Measurements from ENCODE around the gene ZNF324B. TPM values are rescaled to one million over a fixed set of nuclear protein-coding genes. Genes with fewer than 3 reads are reported as not detected.
"Not testable (repeated sequence)": the region's sequence is repeated elsewhere in the genome, so short reads cannot be mapped to it uniquely, and the experiment has no call there.

Gene ZNF324B
- total RNA-seq, 1 donor from 2014 or later: 14.4 TPM

DNA sequence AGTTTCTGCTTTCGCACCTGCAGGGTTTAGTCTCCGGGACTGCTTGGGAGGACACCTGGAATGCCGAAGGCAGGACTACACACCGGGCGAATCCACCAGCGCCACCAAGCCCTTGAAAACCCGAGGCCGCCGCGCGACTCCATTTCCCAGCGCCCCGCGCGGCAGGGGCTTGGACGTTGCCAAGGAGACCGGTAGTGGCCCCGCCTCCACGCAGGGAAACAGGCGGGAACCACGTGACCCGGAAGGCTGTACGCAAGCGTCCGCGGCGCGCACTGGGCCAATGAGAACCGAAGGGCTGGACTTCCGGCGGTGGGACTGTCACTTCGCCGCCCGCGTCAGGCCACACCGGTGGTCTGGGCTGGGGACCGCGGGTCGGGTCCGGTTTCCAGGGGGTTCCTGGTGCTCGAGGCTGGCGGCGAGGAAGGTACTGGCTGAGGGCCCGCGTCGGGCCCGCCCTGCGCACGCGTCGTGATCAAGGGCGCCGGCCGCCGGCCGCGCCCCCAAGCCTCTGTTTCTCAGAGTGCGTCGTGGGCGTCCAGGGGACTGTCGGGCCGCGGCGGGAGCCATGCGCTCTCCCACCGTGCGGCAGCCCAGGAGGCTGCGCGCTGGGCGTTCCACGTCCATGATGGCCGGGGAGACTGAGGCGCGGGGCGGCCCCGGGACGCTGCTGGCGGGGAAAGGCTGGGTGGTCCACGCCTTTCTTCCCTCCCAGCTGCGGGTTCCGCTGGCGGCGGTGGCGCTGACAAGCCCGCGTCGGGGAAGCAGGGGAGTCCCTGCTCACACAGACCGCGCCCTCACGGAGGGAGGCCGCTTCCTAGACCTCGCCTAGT, 15.6 kb downstream of the ZNF324B start, which contains the start of gene ZNF324:
Gene ZNF324 (plus strand): TSS at position 321 of the 830 bp plus-strand sequence. CDS start 2,106 bp downstream, outside the sequence.
- peak; percentile 100 for DNase-seq
- H3K4me3 Mint-ChIP-seq: peak within 1 kb of the TSS; percentile 89
- peak within 1 kb of the TSS; percentile 84 for H3K27ac Mint-ChIP-seq
- H3K36me3 Mint-ChIP-seq (ENCODE audit: low read depth): peaks cover 13% of the 10 kb centered on the region
- no peaks in the 10 kb centered on the region for H3K9me3 Mint-ChIP-seq
- intact Hi-C loops (cut with micrococcal nuclease): loop anchor here (1.0 to 2.0 kb wide), 6 partner anchors 8 to 188 kb away; partner anchors contain the start of genes MZF1, ZNF324B, ZNF8 and ZNF837
- peaks cover 15% of the 10 kb centered on the region for H3K4me1 Mint-ChIP-seq
- peaks cover 2% of the 10 kb centered on the region for H3K27me3 Mint-ChIP-seq

GRCh38 chr19:58468216-58468839, 16.9 kb downstream of the ZNF324B start:
- H3K27me3 Mint-ChIP-seq: peaks cover 2% of the 10 kb centered on the region
- intact Hi-C loops (cut with micrococcal nuclease): no loop called here
- H3K27ac Mint-ChIP-seq: peak overlapping the region; percentile 50
- no peak for DNase-seq
- peak overlapping the region; percentile 89 for H3K4me3 Mint-ChIP-seq
- peaks cover 15% of the 10 kb centered on the region for H3K4me1 Mint-ChIP-seq
- H3K9me3 Mint-ChIP-seq: no peaks in the 10 kb centered on the region
- peaks cover 25% of the 10 kb centered on the region for H3K36me3 Mint-ChIP-seq (ENCODE audit: low read depth)

DNA sequence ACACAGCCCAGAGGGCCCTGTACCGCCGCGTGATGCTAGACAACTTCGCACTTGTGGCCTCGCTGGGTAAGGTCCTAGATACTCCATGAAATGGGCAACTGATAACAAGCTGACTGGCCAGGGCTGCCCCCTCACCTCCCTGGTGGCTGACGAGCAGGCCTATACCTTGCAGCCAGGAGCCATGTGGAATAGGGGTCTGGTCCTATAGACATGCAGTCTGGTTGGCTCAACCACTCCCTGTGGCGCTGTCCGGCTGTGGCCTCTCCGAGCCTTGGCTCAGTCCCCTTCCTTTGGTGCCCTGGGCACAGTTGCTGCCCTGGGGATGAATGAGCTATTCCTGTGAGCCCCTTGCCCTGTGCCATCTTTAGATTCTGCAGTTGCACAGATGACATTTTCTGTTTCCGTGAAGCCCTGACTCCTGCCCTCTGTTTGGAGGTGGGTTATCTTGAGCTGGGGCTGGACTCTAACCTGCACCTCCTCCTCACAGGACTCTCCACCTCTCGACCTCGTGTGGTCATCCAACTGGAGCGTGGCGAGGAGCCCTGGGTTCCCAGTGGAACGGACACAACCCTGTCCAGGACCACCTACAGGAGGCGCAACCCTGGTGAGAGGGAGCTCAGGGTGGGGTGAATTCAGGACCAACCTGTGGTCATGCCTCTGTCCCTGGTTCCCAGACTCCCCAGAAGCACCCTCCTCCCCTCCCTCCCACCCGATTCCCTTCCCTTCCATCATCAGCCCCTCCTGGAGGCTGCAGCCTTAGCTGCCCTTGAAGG, 18.0 kb downstream of the ZNF324B start:
- no peak for DNase-seq
- peak overlapping the region; percentile 89 for H3K4me3 Mint-ChIP-seq
- H3K9me3 Mint-ChIP-seq: no peaks in the 10 kb centered on the region
- no peak overlapping the region for H3K27ac Mint-ChIP-seq
- intact Hi-C loops (cut with micrococcal nuclease): no loop called here
- peaks cover 26% of the 10 kb centered on the region for H3K36me3 Mint-ChIP-seq (ENCODE audit: low read depth)
- H3K27me3 Mint-ChIP-seq: peaks cover 2% of the 10 kb centered on the region
- H3K4me1 Mint-ChIP-seq: peaks cover 19% of the 10 kb centered on the region

- not testable (repeated sequence) for H3K9me3 Mint-ChIP-seq
These were observed 19.6 kb downstream of the ZNF324B start for GRCh38 chr19:58470837-58471543.

GRCh38 chr19:58471736-58472135, 20.3 kb downstream of the ZNF324B start:
- Mint-ChIP-seq H3K4me3 (no peak overlapping the region), H3K4me1 (peaks cover 26% of the 10 kb centered on the region), H3K27ac (no peak overlapping the region), H3K9me3 (no peaks in the 10 kb centered on the region), H3K36me3 (ENCODE audit: low read depth) (peaks cover 27% of the 10 kb centered on the region), H3K27me3 (no peaks in the 10 kb centered on the region)
- DNase-seq: no peak
- intact Hi-C loops (cut with micrococcal nuclease): no loop called here

More at GRCh38 chr19:58470837-58471543, 19.6 kb downstream of the ZNF324B start:
- DNase-seq; intact Hi-C loops (cut with micrococcal nuclease); H3K27ac Mint-ChIP-seq; H3K4me3 Mint-ChIP-seq; H3K27me3 Mint-ChIP-seq: not testable (repeated sequence)
- Mint-ChIP-seq H3K36me3 (ENCODE audit: low read depth) (peaks cover 27% of the 10 kb centered on the region), H3K4me1 (peaks cover 28% of the 10 kb centered on the region)

GRCh38 chr19:58473775-58474174, 22.4 kb downstream of the ZNF324B start:
- H3K4me1 Mint-ChIP-seq: peaks cover 19% of the 10 kb centered on the region
- DNase-seq: no peak
- peaks cover 26% of the 10 kb centered on the region for H3K36me3 Mint-ChIP-seq (ENCODE audit: low read depth)
- peak overlapping the region; percentile 15 for H3K4me3 Mint-ChIP-seq
- H3K27ac Mint-ChIP-seq: no peak overlapping the region
- intact Hi-C loops (cut with micrococcal nuclease): loop anchor here (2.0 kb wide), 1 partner anchor 93 kb away; the partner anchor contains the start of gene ZNF837
- no peaks in the 10 kb centered on the region for H3K9me3 Mint-ChIP-seq
- no peaks in the 10 kb centered on the region for H3K27me3 Mint-ChIP-seq

GRCh38 chr19:58474291-58474996, 23.0 kb downstream of the ZNF324B start:
- Mint-ChIP-seq H3K36me3 (ENCODE audit: low read depth) (peaks cover 30% of the 10 kb centered on the region), H3K27me3 (no peaks in the 10 kb centered on the region), H3K4me1 (peaks cover 19% of the 10 kb centered on the region), H3K4me3 (peak overlapping the region; percentile 15), H3K9me3 (no peaks in the 10 kb centered on the region), H3K27ac (peak overlapping the region; percentile 6)
- DNase-seq: no peak
- intact Hi-C loops (cut with micrococcal nuclease): loop anchor here (2.0 kb wide), 1 partner anchor 94 kb away; the partner anchor contains the start of gene ZNF837

- Mint-ChIP-seq H3K27ac (peak overlapping the region; percentile 97), H3K4me3 (peak overlapping the region; percentile 93), H3K9me3 (no peaks in the 10 kb centered on the region), H3K27me3 (no peaks in the 10 kb centered on the region), H3K36me3 (ENCODE audit: low read depth) (peaks cover 27% of the 10 kb centered on the region), H3K4me1 (peaks cover 19% of the 10 kb centered on the region)
- intact Hi-C loops (cut with micrococcal nuclease): loop anchor here (1.0 to 2.0 kb wide), 2 partner anchors 8 to 94 kb away; partner anchors contain the start of genes ZNF324 and ZNF837
- peak; percentile 56 for DNase-seq
These were observed 23.7 kb downstream of the ZNF324B start for GRCh38 chr19:58474997-58475713.

GRCh38 chr19:58475714-58476497, 24.5 kb downstream of the ZNF324B start, which contains the start of gene ZNF446:
Gene ZNF446, plus strand, starts transcription at chr19:58476352. Its CDS starts 867 bp downstream, at chr19:58477219.
- peak within 1 kb of the TSS; percentile 93 for H3K4me3 Mint-ChIP-seq
- peak within 1 kb of the TSS; percentile 97 for H3K27ac Mint-ChIP-seq
- H3K27me3 Mint-ChIP-seq: no peaks in the 10 kb centered on the region
- H3K4me1 Mint-ChIP-seq: peaks cover 19% of the 10 kb centered on the region
- intact Hi-C loops (cut with micrococcal nuclease): loop anchor here (1.0 to 2.0 kb wide), 10 partner anchors 9 to 171 kb away; partner anchors contain the start of genes CHMP2A, ERVK3-1, ZBTB45 and ZNF324
- peaks cover 23% of the 10 kb centered on the region for H3K36me3 Mint-ChIP-seq (ENCODE audit: low read depth)
- peak; percentile 99 for DNase-seq
- no peaks in the 10 kb centered on the region for H3K9me3 Mint-ChIP-seq

- no peak for DNase-seq
- peak overlapping the region; percentile 93 for H3K4me3 Mint-ChIP-seq
- peaks cover 19% of the 10 kb centered on the region for H3K4me1 Mint-ChIP-seq
- intact Hi-C loops (cut with micrococcal nuclease): loop anchor here (1.0 to 2.0 kb wide), 8 partner anchors 23 to 171 kb away; partner anchors contain the start of genes CHMP2A, ERVK3-1, ZBTB45 and ZNF324B
- H3K27me3 Mint-ChIP-seq: no peaks in the 10 kb centered on the region
- no peaks in the 10 kb centered on the region for H3K9me3 Mint-ChIP-seq
- peaks cover 22% of the 10 kb centered on the region for H3K36me3 Mint-ChIP-seq (ENCODE audit: low read depth)
- H3K27ac Mint-ChIP-seq: peak overlapping the region; percentile 97
These were observed 25.1 kb downstream of the ZNF324B start for GRCh38 chr19:58476498-58477015.

DNA sequence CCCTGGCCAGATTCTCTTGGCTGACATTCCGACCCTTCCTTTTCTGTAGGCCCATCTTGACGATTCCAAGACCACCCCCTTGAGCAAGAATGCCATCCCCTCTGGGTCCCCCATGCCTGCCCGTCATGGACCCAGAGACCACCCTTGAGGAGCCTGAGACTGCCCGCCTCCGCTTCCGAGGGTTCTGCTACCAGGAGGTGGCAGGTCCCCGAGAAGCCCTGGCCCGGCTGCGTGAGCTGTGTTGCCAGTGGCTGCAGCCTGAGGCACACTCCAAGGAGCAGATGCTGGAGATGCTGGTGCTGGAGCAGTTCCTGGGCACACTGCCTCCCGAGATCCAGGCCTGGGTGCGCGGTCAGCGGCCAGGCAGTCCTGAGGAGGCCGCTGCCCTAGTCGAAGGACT, 25.7 kb downstream of the ZNF324B start:
- no peak for DNase-seq
- Mint-ChIP-seq H3K4me3 (peak overlapping the region; percentile 93), H3K27ac (peak overlapping the region; percentile 97), H3K4me1 (peaks cover 19% of the 10 kb centered on the region), H3K9me3 (no peaks in the 10 kb centered on the region), H3K27me3 (no peaks in the 10 kb centered on the region), H3K36me3 (ENCODE audit: low read depth) (peaks cover 18% of the 10 kb centered on the region)
- intact Hi-C loops (cut with micrococcal nuclease): loop anchor here (2.0 kb wide), 2 partner anchors 68 to 78 kb away; partner anchors contain the start of genes CHMP2A and ZNF584
